ENCODE data around the gene CAMTA1.

The CAMTA1 gene

GRCh38 chr1:6955357-6956094 lies 170.3 kb downstream of the CAMTA1 start:
- peaks cover 0 to 12% (median 0%) of the 10 kb centered on the region in 5 donors for H3K9me3 ChIP-seq (ENCODE audit: control insufficient read depth in 5 of 5, low read length in 5 of 5)
- no peak overlapping the region for H3K27ac ChIP-seq (ENCODE audit: low read depth, low read length)

DNA sequence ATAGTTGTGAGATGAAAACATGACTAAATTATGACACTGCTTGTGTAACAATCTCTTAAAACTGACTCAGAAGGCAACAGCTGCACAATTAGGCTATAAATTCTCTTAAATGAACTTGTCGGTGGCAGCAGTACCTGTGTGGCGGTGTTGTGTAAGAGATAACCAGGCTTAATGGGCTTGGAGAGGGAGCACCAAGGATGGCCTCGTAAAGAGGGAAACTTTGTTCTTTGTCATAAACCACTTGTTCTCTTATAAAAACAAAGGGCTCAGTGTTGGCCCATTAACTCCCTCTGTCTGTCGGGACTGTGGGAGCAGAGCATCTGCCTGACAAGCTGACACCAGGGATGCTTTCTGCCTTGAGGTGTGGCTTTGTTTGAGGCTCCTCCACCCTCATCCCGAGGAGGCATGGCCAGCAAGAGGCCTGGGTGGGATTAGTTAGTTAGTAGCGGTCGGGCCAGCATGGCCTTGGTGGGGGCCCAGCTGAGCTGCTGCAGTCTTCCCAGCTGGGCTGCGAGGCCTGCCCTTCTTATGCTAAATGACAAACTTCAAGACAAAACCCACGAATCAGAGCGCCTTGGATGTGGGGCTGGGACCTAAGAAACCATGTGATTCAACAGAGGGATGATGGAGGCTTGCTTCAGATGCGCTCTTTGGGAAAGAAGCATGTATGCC lies 171.4 kb downstream of the CAMTA1 start:
- Histone ChIP-seq H3K4me3 (ENCODE audit: low read depth in 1 of 5, low read length in 5 of 5) (no peak overlapping the region), H3K36me3 (ENCODE audit: control insufficient read depth in 5 of 5, insufficient read depth in 5 of 5, low read length in 5 of 5) (no peaks in the 10 kb centered on the region), H3K27me3 (ENCODE audit: control insufficient read depth in 5 of 5, insufficient read depth in 4 of 5, low read length in 5 of 5) (peaks cover 1 to 11% (median 7%) of the 10 kb centered on the region in 5 donors), H3K9me3 (ENCODE audit: control insufficient read depth in 5 of 5, low read length in 5 of 5) (peaks cover 0 to 12% (median 0%) of the 10 kb centered on the region in 5 donors), H3K4me1 (ENCODE audit: control insufficient read depth in 5 of 5, insufficient read depth in 5 of 5, low read length in 5 of 5) (peaks cover 0 to 7% (median 4%) of the 10 kb centered on the region in 5 donors), H3K9ac (ENCODE audit: low read length in 5 of 5) (no peak overlapping the region), H3K27ac (ENCODE audit: low read depth, low read length) (no peak overlapping the region)

More at GRCh38 chr1:6955357-6956094, 170.3 kb downstream of the CAMTA1 start:
- Histone ChIP-seq H3K4me3 (ENCODE audit: low read depth in 1 of 5, low read length in 5 of 5) (no peak overlapping the region), H3K36me3 (ENCODE audit: control insufficient read depth in 5 of 5, insufficient read depth in 5 of 5, low read length in 5 of 5) (no peaks in the 10 kb centered on the region), H3K27me3 (ENCODE audit: control insufficient read depth in 5 of 5, insufficient read depth in 4 of 5, low read length in 5 of 5) (peaks cover 0 to 10% (median 7%) of the 10 kb centered on the region in 5 donors), H3K4me1 (ENCODE audit: control insufficient read depth in 5 of 5, insufficient read depth in 5 of 5, low read length in 5 of 5) (peaks cover 0 to 5% (median 4%) of the 10 kb centered on the region in 5 donors), H3K9ac (ENCODE audit: low read length in 5 of 5) (no peak overlapping the region)

DNA sequence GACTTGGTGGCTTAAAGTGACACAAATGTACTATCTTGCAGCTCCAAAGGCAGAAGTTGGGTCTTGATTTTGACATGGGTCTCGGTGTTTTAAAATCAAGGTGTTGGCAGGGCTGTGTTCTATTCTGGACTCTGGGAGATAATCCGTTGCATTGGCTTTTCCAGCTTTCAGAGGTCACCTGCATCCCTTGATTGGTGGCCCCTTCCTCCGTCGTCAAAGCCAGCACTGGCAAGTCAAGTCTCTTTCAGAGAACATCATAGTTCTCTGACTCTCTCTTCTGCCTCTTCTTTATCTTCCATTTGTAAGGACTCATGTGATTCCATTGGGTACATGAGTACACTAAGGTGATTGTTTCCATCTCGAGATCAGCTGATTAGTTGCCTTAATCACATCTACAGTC lies 172.1 kb downstream of the CAMTA1 start:
- Histone ChIP-seq H3K9me3 (ENCODE audit: control insufficient read depth in 5 of 5, low read length in 5 of 5) (peaks cover 0 to 12% (median 0%) of the 10 kb centered on the region in 5 donors), H3K27me3 (ENCODE audit: control insufficient read depth in 5 of 5, insufficient read depth in 4 of 5, low read length in 5 of 5) (peaks cover 5 to 15% (median 11%) of the 10 kb centered on the region in 5 donors), H3K27ac (ENCODE audit: low read depth, low read length) (no peak overlapping the region), H3K9ac (ENCODE audit: low read length in 5 of 5) (no peak overlapping the region), H3K4me3 (ENCODE audit: low read depth in 1 of 5, low read length in 5 of 5) (no peak overlapping the region), H3K36me3 (ENCODE audit: control insufficient read depth in 5 of 5, insufficient read depth in 5 of 5, low read length in 5 of 5) (no peaks in the 10 kb centered on the region), H3K4me1 (ENCODE audit: control insufficient read depth in 5 of 5, insufficient read depth in 5 of 5, low read length in 5 of 5) (peaks cover 0 to 7% (median 4%) of the 10 kb centered on the region in 5 donors)

GRCh38 chr1:6958407-6959030 lies 173.3 kb downstream of the CAMTA1 start:
- H3K27me3 ChIP-seq (ENCODE audit: control insufficient read depth in 5 of 5, insufficient read depth in 4 of 5, low read length in 5 of 5) = peaks cover 5 to 22% (median 17%) of the 10 kb centered on the region in 5 donors
- H3K27ac ChIP-seq (ENCODE audit: low read depth, low read length) = no peak overlapping the region
- no peak overlapping the region for H3K4me3 ChIP-seq (ENCODE audit: low read depth in 1 of 5, low read length in 5 of 5)
- no peak overlapping the region for H3K9ac ChIP-seq (ENCODE audit: low read length in 5 of 5)
- H3K9me3 ChIP-seq (ENCODE audit: control insufficient read depth in 5 of 5, low read length in 5 of 5) = peaks cover 0 to 12% (median 0%) of the 10 kb centered on the region in 5 donors
- H3K4me1 ChIP-seq (ENCODE audit: control insufficient read depth in 5 of 5, insufficient read depth in 5 of 5, low read length in 5 of 5) = peaks cover 0 to 10% (median 8%) of the 10 kb centered on the region in 5 donors
- no peaks in the 10 kb centered on the region for H3K36me3 ChIP-seq (ENCODE audit: control insufficient read depth in 5 of 5, insufficient read depth in 5 of 5, low read length in 5 of 5)

DNA sequence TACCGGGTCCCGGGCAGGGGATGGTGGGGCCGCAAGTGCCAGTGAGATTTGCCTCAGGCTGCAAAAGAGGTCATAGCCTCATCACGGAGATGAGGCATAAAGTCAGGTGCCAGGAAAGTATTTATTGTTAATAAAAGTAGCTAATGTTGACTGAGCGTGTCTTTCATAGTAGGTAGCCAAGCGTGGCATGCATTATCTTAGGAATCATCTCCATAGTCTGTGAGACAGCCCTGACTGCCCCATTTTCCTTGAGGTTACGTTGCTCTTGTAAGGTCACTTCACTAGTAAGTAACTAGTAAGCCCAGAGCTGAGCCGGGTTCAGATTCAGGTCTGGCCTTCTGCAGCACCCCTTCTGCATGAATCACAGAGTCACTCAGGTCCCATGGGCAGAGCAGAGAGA lies 174.2 kb downstream of the CAMTA1 start:
- H3K27me3 ChIP-seq (ENCODE audit: control insufficient read depth in 5 of 5, insufficient read depth in 4 of 5, low read length in 5 of 5) = peaks cover 15 to 32% (median 25%) of the 10 kb centered on the region in 5 donors
- H3K4me3 ChIP-seq (ENCODE audit: low read depth in 1 of 5, low read length in 5 of 5) = no peak overlapping the region
- H3K27ac ChIP-seq (ENCODE audit: low read depth, low read length) = no peak overlapping the region

GRCh38 chr1:6960291-6960811 lies 175.1 kb downstream of the CAMTA1 start:
- Histone ChIP-seq H3K36me3 (ENCODE audit: control insufficient read depth in 5 of 5, insufficient read depth in 5 of 5, low read length in 5 of 5) (no peaks in the 10 kb centered on the region), H3K27ac (ENCODE audit: low read depth, low read length) (no peak overlapping the region), H3K9me3 (ENCODE audit: control insufficient read depth in 5 of 5, low read length in 5 of 5) (peaks cover 0 to 12% (median 0%) of the 10 kb centered on the region in 5 donors), H3K4me3 (ENCODE audit: low read depth in 1 of 5, low read length in 5 of 5) (no peak overlapping the region), H3K27me3 (ENCODE audit: control insufficient read depth in 5 of 5, insufficient read depth in 4 of 5, low read length in 5 of 5) (peaks cover 15 to 39% (median 34%) of the 10 kb centered on the region in 5 donors), H3K9ac (ENCODE audit: low read length in 5 of 5) (no peak overlapping the region), H3K4me1 (ENCODE audit: control insufficient read depth in 5 of 5, insufficient read depth in 5 of 5, low read length in 5 of 5) (peaks cover 0 to 15% (median 11%) of the 10 kb centered on the region in 5 donors)

More for the DNA sequence above, 174.2 kb downstream of the CAMTA1 start:
- peaks cover 0 to 12% (median 0%) of the 10 kb centered on the region in 5 donors for H3K9me3 ChIP-seq (ENCODE audit: control insufficient read depth in 5 of 5, low read length in 5 of 5)
- H3K36me3 ChIP-seq (ENCODE audit: control insufficient read depth in 5 of 5, insufficient read depth in 5 of 5, low read length in 5 of 5) = no peaks in the 10 kb centered on the region
- peaks cover 0 to 15% (median 11%) of the 10 kb centered on the region in 5 donors for H3K4me1 ChIP-seq (ENCODE audit: control insufficient read depth in 5 of 5, insufficient read depth in 5 of 5, low read length in 5 of 5)
- H3K9ac ChIP-seq (ENCODE audit: low read length in 5 of 5) = no peak overlapping the region

GRCh38 chr1:6960860-6961259 lies 175.6 kb downstream of the CAMTA1 start:
- Histone ChIP-seq H3K27ac (ENCODE audit: low read depth, low read length) (no peak overlapping the region), H3K27me3 (ENCODE audit: control insufficient read depth in 5 of 5, insufficient read depth in 4 of 5, low read length in 5 of 5) (peaks cover 11 to 41% (median 32%) of the 10 kb centered on the region in 5 donors), H3K9me3 (ENCODE audit: control insufficient read depth in 5 of 5, low read length in 5 of 5) (peaks cover 0 to 12% (median 0%) of the 10 kb centered on the region in 5 donors), H3K36me3 (ENCODE audit: control insufficient read depth in 5 of 5, insufficient read depth in 5 of 5, low read length in 5 of 5) (no peaks in the 10 kb centered on the region), H3K4me1 (ENCODE audit: control insufficient read depth in 5 of 5, insufficient read depth in 5 of 5, low read length in 5 of 5) (peaks cover 0 to 15% (median 11%) of the 10 kb centered on the region in 5 donors), H3K9ac (ENCODE audit: low read length in 5 of 5) (no peak overlapping the region), H3K4me3 (ENCODE audit: low read depth in 1 of 5, low read length in 5 of 5) (no peak overlapping the region)

GRCh38 chr1:6961289-6961688 lies 176.0 kb downstream of the CAMTA1 start:
- Histone ChIP-seq H3K27ac (ENCODE audit: low read depth, low read length) (no peak overlapping the region), H3K36me3 (ENCODE audit: control insufficient read depth in 5 of 5, insufficient read depth in 5 of 5, low read length in 5 of 5) (no peaks in the 10 kb centered on the region), H3K9me3 (ENCODE audit: control insufficient read depth in 5 of 5, low read length in 5 of 5) (peaks cover 0 to 12% (median 0%) of the 10 kb centered on the region in 5 donors), H3K27me3 (ENCODE audit: control insufficient read depth in 5 of 5, insufficient read depth in 4 of 5, low read length in 5 of 5) (peaks cover 11 to 44% (median 35%) of the 10 kb centered on the region in 5 donors), H3K4me3 (ENCODE audit: low read depth in 1 of 5, low read length in 5 of 5) (no peak overlapping the region), H3K9ac (ENCODE audit: low read length in 5 of 5) (no peak overlapping the region), H3K4me1 (ENCODE audit: control insufficient read depth in 5 of 5, insufficient read depth in 5 of 5, low read length in 5 of 5) (peaks cover 0 to 15% (median 11%) of the 10 kb centered on the region in 5 donors)

GRCh38 chr1:6961905-6962477 lies 176.7 kb downstream of the CAMTA1 start:
- H3K27me3 ChIP-seq (ENCODE audit: control insufficient read depth in 5 of 5, insufficient read depth in 4 of 5, low read length in 5 of 5) = peaks cover 11 to 47% (median 36%) of the 10 kb centered on the region in 5 donors
- no peak overlapping the region for H3K27ac ChIP-seq (ENCODE audit: low read depth, low read length)
- no peak overlapping the region for H3K4me3 ChIP-seq (ENCODE audit: low read depth in 1 of 5, low read length in 5 of 5)
- H3K9me3 ChIP-seq (ENCODE audit: control insufficient read depth in 5 of 5, low read length in 5 of 5) = peaks cover 0 to 10% (median 0%) of the 10 kb centered on the region in 5 donors
- H3K4me1 ChIP-seq (ENCODE audit: control insufficient read depth in 5 of 5, insufficient read depth in 5 of 5, low read length in 5 of 5) = peaks cover 0 to 15% (median 11%) of the 10 kb centered on the region in 5 donors
- H3K36me3 ChIP-seq (ENCODE audit: control insufficient read depth in 5 of 5, insufficient read depth in 5 of 5, low read length in 5 of 5) = no peaks in the 10 kb centered on the region
- no peak overlapping the region for H3K9ac ChIP-seq (ENCODE audit: low read length in 5 of 5)

Data from subcutaneous abdominal adipose tissue (tissue), 5 donors.